Myocyte (in vitro differentiated cells): ENCODE measurements around the gene ZBTB18. TPM values are rescaled to one million over a fixed set of nuclear protein-coding genes. Genes with fewer than 3 reads are reported as not detected.
"Not testable (repeated sequence)": the region's sequence is repeated elsewhere in the genome, so short reads cannot be mapped to it uniquely, and the experiment has no call there.

ENCODE experiments used
- DNase-seq: peaks from one replicate; pipeline ENCODE4 v3.0.0-alpha.2; 2012; ENCODE audit warnings: low read depth
- polyA plus RNA-seq: library from polyadenylated mRNA; unstranded; fragments of >200 nt; gene quantifications from one replicate; pipeline ENCODE4 v1.2.1, GENCODE V29; 2012; ENCODE audit warnings: missing spikeins
- total RNA-seq: library from RNA; depleted of rRNA; stranded (reverse); fragments of >200 nt; gene quantifications from 2 replicates; pipeline ENCODE4 v1.2.3, GENCODE V29; 2014

The ZBTB18 gene
- total RNA-seq = 106 and 135 TPM in 2 replicates
- 19.6 TPM for polyA plus RNA-seq

DNA sequence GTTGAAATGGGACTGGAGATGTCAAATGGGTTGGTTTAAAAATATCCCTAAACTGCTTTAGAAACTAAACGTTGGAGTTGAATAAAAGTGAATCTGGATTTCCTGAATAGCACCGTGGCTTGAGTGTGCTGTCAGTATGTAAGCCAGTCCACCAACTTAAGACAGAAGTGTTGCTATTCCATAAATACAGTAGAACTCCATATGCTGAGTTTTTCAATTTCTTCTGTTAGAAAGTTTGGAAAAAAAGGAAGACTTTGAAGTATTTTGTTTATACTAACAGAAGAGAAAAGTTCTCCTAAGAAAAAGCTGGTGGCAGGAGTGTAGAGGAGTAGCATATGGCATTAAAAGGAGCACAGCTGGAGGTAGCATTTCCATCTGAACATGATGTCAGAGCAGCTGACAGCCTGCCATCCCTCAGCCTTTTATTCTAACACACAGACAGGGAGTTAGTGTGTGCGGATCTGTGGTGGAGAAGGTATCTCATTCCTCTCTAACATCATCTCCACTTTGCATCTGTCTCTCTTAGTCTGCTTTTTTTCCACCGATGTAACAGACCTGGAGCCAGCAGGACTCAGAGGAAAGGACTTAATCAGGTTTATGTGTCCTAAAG, at the start of gene ZBTB18:
ZBTB18 (plus strand) TSS at position 449 of the 610 bp plus-strand sequence; CDS start at position 598, 149 bp downstream.
- DNase-seq = peak; percentile 94

DNA sequence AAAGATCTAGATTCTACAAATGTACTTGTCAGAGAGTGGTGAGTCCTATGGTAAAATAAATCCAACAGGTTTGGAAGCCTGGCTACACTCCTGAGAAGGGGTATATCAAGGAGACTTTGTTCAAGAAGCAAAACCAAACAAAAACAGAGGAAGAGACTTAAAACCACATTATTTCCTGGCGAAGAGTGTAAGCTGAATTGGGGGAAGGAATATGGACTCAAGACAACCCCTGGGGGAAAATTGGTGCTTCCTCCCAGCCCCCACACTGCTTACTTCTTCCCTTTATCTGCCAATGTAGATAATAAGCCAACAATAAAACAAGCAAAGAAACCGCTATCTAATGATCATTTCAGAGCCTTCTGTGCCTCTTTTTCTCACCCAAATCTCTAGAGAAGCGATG, 48.4 kb upstream of the ZBTB18 start:
- no peak for DNase-seq

GRCh38 chr1:244005455-244005854, 45.6 kb upstream of the ZBTB18 start:
- DNase-seq = no peak

GRCh38 chr1:244006381-244006901, 44.6 kb upstream of the ZBTB18 start:
- no peak for DNase-seq

GRCh38 chr1:244006961-244007360, 44.1 kb upstream of the ZBTB18 start:
- no peak for DNase-seq

DNA sequence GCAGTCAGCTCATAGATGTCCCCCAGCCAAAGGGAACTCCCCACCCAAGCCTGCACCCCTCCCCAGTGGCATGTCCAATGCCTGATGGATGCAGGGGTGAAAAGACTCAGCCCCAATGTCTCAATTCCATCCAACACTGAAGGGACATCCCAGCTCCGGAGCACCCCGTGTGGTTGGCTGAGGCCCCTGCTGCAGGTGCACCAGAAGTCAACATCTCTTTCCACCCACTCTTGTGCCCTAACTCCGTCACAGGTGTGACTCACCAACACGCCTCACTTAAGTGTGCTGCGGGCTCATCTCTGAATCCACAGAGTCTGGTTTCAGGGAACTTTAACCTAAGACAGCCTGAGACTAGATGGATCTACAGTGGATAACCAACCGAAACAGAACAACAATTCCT, 40.9 kb upstream of the ZBTB18 start:
- DNase-seq = no peak

DNA sequence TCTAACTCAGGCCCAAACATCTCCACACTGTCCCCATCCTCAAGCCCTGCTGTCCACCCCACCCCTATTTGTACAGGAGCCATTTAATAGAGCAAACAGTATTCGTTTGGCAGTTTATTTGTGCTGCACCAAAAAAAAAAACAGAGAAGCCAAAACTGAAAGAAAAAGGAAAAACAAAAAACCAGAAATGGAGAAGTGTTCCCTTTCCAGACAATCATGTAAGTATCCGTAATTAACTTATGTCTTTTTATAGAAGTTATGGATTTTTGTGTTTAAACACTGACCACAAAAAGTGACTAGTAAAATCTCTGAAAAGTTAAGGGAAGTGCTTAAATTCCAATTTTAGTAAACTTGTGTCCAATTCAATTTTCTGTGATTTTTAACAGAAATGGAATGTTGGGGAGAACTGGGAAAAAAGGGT, 40.4 kb upstream of the ZBTB18 start:
- no peak for DNase-seq

- no peak for DNase-seq
These were observed 39.8 kb upstream of the ZBTB18 start for GRCh38 chr1:244011271-244011670.

DNA sequence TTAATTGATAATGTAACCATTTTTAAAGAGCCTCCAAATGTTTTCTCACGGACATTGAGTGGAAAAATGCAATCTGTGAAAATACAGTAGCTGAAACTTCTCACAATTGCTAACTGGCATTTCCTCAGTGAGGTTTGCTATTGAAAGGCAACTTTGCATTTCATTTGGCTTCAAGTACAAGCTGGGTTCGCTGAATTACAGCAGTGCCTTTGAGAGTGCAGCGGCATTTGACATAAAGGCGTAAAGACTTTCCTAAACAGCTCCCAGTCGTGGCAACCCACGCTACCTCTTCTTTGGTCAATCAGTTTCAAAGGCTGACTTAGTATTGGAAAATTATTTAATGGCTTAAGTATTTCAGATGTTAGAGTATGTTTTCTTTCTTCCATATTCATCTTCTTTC, 39.3 kb upstream of the ZBTB18 start:
- no peak for DNase-seq

GRCh38 chr1:244012202-244012601, 38.9 kb upstream of the ZBTB18 start:
- peak; percentile 61 for DNase-seq

GRCh38 chr1:244013100-244013499, 38.0 kb upstream of the ZBTB18 start:
- DNase-seq = no peak

DNA sequence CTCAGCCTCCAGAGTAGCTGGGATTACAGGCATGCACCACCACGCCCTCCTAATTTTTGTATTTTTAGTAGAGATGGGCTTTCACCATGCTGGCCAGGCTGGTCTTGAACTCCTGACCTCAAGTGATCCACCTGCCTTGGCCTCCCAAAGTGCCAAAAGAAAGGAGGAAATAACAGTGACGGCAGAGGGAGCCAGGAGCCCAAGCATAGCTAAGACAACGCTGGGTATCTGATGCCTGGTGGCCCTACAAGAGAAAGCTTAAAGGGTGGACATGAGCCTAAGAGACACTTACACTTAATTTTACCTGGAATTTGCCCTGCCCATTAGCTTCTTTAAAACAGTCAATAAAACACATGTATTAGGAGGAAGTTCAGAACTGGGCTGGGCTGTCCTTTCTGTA, 36.2 kb upstream of the ZBTB18 start:
- DNase-seq = not testable (repeated sequence)

GRCh38 chr1:244019982-244020485, 31.0 kb upstream of the ZBTB18 start:
- DNase-seq = no peak

DNA sequence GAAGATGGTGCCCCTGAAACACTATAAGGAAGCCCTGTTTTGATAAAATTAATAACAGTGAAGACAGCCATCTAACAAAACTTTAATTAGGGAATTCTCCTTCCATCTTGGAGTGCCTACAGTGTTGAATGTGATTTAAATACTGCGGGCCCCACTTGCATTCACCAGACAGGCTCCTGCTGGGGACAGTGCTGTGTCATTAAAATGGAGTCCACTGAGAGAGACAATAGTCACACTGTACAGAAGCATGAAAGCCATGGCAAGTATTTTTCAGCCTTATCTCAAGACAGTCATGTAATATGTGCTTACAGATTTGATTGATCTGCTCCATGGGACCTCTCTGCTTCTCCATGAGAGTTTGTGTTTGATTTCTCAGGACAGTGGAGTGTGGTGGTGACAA, 29.7 kb upstream of the ZBTB18 start:
- no peak for DNase-seq

GRCh38 chr1:244022311-244022710, 28.8 kb upstream of the ZBTB18 start:
- DNase-seq = no peak

DNA sequence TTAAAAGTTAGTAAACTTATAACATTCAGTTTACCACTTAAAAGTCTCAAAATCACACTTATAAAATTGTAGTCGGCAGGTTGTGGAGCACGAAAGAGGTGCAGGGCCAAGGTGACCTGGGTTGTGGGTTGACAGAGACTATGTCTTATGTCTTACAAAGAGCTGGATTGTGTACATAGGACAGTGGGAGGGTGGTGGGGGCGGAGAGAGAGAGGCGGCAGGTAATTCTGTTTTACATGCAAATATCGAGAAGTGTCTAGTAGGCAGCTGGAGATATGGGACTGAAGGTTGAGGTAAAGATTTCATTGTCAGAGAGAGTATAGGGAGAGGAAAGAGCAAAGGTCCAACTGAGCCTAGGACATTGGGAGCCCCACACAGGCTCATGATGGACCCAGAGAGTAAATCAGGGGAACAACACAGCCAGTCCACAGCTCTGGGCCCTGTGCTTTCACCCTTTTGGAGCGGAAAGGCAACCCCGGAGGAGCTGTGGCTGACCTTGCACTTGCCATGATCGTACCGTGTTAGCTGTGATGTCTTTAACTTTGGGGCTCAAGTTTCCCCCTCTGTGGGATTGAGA, 28.1 kb upstream of the ZBTB18 start:
- DNase-seq = no peak

DNA sequence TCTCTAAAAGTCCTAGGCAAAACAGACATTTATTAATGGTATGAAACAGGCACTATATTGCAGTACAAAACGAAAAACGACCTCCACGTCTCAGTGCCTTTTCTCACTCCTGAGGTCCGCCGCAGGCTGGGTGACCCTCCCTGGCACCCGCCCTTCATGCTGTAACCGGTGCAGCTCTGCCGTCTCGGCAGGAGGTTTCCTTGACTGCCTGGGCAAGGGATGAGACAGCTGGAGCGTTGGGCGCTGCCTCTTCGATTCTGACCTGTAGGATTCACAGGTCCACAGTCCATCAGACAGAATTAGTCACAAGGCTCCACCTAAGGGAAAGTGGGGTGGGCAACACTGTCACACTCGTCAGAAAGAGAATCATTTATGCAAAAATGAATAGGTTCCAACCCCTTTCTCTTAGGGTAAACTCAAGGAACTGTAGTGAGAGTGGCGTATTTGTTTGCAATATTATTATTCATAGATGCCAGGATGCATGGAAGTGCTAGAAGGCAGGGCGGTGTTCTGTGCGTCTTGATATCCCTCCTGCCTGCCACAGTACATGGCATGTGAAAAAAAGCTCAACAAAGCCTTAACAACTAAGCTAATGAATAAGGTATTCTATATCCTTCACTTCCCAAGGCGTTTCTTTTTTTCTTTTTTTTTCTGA, 23.5 kb upstream of the ZBTB18 start:
- DNase-seq = no peak

GRCh38 chr1:244028701-244029100, 22.4 kb upstream of the ZBTB18 start:
- peak; percentile 22 for DNase-seq

DNA sequence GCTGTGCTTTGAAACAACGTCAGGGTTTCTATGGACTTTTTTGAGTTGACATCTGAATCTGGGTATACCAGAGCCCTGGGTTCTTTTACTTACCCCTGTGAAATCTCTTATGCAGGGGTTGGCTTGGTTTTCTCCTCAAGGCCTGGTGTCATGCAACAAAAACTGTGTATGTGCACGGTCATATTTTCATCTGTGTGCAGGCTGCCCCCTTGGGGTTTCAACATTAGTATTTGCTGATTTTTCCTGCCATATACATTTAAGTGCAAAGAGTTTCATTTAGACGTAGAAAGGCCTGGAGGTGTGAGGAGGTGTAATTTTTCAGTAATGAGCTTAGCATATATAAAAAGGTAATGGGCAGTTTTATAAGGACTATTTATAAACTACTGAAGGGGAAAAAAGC, 22.0 kb upstream of the ZBTB18 start:
- no peak for DNase-seq

DNA sequence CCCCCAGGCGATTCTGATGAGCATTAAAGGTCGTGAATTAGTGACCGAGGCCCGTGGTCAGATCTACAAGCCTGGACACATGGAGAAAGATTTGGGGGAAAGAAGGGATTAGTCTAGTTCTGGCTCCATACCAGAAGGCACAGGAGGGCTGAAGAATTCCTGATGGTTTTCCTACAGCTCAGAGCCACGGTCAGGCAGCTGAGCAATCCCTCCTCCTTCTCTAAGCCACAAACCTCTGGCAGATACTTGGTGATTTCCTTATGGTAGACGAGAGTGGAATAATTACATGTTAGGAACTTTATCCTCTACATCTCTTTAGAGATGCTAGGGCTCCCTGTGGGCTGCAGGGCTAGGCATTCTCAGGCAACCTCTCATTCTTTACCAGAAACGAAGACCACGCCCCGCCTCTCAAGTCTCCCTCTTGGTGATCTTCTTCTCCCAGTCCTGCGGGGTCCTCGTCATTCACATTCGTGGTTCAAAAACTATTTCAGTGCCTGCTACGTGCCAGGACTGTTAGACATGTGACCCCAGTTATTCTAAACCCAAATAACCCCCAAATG, 20.5 kb upstream of the ZBTB18 start:
- DNase-seq = no peak

DNA sequence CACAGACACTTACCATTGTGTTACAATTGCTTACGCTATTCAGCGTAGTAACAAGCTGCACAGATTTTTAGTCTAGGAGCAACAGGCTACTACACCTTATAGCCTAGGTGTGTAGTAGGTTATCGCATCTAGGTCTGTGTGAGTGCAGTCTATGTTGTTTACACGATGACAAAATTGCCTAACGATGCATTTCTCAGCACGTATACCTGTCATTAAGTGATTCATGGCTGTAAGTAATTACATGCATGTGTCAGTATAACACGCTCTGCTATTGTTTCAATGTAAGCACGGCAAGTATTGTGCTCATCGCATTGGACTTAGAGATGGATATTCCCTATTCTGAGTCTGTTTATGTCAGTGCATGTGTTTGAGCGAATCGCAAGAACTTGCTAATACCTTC, 15.7 kb upstream of the ZBTB18 start:
- no peak for DNase-seq

GRCh38 chr1:244037252-244037651, 13.8 kb upstream of the ZBTB18 start:
- DNase-seq = no peak
